NOMO-1 treated with dmso at 0.1 percent for 144 hours (cell line): ENCODE measurements around the gene ZBP1.

ENCODE experiments used
- DNase-seq: peaks from one replicate; lab custom pipeline; 2025; ENCODE audit not compliant: unreplicated experiment; lab: John Stamatoyannopoulos, UW

ZBP1 gene, protein sequence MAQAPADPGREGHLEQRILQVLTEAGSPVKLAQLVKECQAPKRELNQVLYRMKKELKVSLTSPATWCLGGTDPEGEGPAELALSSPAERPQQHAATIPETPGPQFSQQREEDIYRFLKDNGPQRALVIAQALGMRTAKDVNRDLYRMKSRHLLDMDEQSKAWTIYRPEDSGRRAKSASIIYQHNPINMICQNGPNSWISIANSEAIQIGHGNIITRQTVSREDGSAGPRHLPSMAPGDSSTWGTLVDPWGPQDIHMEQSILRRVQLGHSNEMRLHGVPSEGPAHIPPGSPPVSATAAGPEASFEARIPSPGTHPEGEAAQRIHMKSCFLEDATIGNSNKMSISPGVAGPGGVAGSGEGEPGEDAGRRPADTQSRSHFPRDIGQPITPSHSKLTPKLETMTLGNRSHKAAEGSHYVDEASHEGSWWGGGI

DNA sequence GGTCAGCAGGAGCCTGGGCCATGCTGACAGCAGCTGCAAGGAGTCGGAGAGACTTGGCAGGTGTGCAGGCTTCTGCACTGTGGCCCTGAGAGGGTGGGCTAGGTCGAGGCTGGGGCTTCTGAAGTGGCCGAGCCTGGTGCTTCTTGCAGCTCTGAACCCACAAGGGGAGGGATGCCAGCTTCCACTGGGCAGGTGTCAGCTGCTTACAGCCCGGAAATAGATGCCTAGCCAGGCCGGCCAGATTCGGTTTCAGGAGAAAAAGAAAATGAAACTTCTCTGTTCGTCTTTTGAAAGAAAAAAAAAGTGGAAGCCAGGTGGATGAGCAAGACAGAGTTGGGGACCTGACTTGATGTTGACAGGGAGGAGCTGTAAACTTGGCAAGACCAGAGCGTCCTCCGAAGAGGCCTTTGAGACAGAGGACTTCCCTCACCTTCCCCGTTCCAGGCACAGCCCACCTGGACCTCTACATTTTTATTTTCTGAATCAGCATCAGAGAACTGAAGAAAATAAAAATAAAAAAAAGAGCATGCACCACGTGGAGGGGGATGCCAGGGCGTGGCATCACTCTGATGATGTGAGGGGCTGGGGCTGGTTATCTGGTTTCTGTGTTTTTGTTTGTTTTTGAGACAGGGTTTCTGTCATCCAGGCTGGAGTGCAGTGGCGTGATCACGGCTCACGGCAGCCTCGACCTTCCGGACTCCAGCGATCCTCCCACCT is at the start of gene ZBP1:
TSS of gene ZBP1 (minus strand) at position 153 of the 717 bp plus-strand sequence. CDS start at position 22, 131 bp downstream.
- DNase-seq = no peak

DNA sequence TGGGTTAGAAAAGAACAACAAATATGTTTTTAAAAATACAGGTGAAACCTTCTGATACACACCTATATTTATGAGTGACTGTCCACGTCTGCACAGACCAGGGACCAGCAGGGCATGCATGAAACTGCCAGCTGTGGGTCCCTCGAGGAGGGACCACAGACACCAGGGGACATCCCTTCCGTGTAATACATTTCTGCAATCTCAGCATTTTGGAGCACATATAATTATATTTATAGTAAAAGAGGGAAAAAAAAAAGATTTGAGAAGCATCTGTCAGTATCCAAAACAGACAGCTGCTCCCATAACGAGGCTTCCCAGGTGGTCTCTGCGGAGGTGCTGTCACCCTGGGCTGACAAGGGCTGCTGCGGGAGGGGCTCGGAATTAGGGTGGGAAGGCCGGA is 49.4 kb upstream of the ZBP1 start:
- DNase-seq = no peak

DNA sequence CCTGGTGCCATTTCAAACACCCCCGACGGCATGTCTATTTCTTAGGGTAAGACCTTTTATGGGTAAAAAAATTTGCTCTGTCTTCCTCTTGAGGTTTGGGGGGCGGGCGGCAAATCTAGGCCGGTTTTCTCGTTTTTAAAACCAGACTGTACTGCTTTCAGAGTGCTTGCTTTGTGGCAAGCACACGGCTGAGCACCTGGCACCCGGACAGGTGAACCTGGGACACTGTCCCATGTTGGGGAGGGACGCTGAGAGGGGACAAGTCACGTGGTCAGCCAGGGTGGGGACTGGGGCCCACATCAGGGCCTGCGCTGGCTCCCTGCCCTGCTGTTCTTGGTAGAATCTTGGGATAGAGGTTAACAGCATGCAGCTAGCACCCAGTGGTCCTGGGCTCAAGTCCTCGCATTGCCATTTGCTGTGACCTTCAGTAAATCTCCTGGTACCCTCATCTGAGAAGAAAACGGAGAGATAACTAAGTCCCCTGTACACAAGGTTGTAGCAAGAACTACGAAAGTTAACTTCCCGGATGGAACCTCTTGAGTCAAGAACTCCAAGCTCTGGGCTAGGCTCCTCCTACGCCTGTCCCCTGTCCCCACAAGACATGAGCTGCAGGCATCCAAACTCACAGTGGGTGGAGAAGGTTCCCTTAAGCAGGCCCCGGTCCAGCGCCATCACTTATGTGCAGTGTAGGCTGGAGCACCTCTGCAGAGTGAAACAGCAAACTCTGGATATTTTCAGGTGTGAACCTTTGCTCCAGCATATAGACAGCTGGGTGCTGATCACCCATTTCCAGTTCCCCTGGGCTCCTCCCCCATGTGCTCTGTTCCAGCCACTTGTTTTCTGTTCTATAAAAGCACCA is 47.9 kb upstream of the ZBP1 start:
- DNase-seq = no peak

DNA sequence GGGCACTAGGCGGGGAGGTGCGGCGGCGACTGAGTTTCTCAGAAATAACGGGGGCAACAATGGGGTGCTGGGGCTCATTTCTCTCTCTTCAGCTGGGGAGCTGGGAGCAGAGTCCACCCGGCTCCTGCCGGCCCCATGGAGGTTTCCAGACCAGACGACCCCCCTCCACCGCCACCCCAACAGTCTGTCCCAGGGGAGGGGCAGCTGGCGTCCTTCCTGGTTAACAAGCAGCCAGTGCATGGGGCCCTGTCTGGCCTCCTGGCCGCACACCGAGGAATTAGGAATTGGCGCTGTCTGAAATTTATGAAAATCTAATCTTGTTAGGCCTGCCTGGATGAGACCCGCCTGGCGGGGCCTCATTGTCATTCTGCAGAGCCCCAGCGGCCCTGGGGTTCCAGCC is 47.2 kb upstream of the ZBP1 start:
- no peak for DNase-seq

DNA sequence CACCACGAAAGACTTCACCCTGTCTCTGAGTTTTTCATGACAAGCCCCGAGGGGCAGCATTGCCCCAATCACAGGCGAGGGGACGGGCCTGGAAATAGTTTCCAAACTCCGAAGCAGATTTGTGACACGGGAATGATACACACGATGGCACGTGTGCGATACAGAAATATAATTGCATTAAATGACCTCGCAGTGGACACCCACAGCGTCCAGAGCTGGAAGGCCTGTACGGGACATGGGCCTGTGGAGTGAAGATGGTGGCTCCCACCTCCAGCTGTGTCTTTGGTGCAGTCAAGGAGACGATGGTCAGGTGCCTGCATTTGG is 46.6 kb upstream of the ZBP1 start:
- no peak for DNase-seq

DNA sequence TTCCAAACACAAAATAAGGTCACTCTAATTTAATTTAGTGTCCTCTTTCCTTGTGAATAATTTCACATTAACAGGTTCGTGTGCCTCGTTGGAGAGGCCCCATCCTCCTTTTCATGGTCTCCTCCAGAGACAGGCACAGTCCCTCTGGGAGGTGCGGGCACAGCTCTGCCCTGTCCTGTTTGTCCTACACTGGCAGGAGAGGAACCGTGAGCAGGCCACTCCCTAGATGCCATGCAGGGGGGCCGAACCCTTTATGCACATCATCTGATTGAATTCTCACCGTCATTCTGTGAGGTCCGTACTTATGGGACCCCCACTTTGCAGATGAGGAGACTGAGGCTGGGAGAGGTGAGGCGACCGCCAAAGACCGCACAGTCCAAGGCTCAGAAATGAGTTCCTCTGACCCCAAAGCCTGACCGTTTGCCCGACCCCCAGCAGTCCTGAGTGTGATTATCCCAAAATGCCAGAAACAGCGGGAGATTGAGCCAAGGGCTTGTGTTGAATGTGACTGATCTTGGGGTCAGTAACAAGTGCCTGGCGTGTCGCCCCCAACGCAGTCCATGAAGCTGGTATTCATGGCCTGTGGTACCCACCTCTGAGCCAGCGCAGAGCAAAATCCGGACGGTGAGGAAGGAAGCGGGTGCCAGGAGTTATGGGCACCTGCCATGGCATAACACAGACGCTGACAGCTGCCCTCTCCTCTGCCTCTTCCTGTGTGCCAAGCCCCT is 46.0 kb upstream of the ZBP1 start:
- no peak for DNase-seq

DNA sequence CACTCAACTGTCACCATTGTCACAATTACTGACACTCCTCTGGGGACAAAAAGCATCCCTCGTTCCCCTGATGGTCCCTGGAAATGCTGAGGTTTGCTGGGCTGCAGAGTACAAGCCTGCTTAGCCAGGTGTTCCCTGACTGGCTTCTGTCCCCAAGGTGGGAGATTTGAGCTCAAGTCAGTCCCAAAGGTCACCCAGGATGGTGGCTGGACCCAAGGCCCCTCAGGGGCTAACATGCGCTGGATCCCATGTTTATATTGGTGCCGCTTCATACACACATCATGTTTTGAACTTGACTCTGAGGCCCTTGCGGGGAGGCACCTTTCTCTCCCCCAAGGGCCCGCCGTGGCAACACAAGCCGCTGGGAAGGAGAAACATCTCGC is 45.4 kb upstream of the ZBP1 start:
- DNase-seq = no peak

DNA sequence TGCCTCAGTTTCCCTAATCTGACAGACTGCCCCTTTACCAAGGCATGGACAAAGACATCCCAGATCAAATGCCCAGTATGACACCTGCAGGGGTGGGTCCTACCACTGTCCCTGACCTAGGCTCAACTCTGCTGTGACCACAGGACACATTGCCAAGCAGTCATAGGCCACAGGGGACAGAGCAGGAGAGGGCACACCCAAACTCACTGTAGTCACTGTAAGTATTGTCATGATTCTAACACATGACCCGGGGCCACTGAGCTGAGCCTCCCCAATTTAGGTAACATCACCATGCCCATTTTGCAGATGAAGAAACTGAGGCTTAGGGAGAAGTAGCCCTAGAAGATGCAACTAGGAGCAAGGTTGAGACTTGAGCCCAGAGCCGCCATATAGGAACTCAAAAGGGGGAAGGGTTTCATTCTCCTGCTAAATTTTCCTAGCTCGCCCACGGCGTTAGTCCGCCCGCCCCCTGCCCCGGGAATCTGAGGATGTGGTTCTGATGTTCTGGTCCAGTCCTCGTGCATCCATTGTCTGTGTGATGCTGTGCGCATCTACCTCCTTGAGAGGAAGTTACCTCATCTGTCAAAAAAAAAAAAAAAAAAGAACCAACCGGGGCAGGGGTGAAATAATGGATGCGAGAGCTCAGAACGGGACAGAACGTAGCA is 44.8 kb upstream of the ZBP1 start:
- no peak for DNase-seq

DNA sequence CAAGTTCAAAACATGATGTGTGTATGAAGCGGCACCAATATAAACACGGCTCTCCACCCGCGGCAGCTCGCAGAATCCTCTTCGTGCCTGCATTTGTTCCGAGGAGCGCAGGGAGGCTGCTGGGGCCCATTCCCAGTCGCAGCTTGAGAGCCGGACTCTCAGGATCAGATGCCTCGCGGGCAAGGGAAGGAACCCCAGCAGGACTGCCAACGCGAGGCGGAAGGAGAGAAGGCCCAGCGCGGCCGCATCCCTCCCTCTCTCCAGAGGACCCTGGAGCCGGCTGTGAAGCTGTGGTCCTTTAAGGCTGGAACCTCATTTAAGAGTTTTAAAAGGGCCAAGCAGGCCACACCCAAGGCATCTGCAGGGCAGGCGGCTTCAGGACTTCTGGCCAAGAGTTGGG is 44.2 kb upstream of the ZBP1 start:
- DNase-seq = no peak

DNA sequence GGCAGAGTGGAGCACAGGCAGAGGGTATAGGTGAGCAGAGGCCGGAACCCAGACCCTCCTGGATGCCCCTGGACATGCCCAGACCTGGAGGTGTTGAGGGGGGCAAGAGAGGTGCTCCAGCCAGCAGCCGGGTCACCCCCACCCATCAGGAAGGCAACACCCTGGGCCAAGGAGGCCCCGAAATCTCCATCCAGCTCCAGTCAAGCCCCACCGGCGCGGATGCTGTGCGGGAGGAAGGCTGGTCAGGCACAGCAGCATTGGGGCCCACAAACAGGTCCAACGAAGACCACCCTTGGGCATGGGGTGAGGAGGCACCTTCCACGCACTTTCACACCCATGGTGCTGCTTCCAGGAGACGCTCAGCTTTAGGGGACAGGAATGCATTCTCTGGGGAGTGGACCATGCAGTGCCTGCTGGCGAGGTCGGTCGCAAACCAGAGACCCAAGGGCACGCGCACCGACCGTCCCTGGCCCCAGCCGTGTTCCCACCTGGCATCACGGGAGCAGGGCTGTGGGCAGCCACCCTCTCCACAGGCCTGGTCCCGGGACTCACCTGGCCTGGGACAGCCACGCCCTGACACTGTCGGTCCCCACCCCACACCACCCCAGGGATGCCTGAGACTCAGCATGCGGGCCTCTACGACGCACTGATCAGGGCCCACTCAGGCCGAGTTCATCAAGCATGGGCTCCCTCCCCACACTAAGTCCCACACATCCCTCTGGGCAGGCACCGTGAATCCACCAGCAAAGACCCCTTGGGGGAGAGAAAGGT is 43.6 kb upstream of the ZBP1 start:
- no peak for DNase-seq

DNA sequence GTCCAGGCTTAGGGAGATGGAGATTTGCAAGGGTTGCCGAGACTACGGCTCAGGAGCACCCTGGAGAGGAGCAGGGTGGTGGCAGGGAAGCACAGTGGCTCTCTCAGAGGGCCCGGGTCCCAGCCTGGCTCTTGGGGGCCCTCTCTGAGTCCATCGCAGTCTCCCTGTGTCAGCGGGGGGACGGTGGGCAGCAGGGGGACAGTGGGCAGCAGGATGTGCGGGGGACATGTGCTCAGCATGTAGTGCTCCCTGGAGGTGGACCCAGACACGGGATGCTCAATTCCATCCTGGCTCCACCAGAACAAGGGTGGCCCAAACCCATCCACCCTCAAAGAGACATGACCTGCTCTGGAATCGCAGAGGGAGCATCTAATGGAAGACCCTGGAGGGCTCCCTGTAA is 43.0 kb upstream of the ZBP1 start:
- DNase-seq = no peak

DNA sequence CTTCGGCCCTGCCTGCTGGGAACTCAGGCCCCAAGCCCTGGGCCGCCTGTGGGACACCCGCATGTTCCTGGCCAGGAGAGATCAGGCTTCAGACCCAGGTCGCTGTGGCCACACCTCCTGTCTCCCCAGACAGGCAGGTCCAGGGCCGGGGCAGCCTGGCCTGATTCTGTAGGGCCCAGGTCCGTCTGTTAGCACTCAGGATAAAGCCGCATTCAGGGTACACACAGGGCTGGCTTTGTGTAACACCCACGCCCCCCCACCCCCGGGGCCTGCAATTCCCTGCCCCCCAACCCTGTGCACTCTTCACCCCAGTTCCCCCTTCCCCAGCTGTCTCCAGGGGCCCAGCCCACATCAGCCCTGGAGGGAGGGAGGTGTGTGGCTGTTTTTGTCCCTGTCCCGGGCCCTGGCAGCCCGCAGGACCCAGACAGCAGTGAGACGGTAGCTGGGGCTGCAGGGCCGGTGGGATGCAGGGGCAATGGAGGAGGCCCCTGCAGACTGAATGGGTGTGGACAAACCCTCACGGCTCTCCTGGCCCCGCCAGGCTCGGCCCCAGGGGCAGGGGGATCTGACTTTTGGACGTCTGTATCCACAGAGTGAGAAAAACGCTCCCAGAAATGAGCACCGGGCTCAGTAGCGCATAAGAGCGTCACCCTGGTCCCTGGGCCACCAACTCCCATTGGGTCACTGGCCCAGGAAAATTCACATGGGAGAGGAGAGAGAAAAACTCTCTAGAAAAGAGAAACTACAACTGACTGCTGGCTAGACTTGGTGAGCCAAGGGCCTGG is 42.4 kb upstream of the ZBP1 start:
- no peak for DNase-seq

DNA sequence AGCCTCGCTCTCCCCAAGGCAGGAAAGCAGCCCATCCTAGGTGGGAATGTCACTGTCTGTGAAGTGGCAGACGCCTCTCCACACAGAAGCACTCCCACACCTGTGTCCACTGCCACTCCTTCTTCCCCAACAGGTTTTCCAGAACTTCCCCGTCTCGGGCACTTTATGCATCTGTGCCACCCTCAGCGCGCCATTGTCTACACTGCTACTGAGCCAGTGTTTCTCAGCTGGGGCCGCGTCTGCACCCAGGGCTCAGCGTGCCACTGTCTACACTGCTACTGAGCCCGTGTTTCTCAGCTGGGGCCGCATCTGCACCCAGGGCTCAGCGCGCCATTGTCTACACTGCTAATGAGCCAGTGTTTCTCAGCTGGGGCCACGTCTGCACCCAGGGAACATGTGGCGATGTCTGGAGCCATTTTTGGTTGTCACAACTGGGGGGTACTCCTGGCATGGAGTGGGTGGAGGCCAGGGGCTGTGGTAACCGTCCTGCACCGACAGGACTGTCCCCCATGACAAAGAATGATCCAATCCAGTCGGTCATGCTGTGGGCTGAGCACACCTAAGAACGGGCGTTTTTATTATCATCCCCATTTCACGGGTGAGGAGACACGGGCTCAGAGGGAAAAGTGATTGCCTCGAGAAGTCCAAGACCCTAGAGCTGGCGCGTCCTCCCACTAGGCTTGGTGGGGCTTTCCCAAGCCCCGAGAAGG is 41.7 kb upstream of the ZBP1 start:
- DNase-seq = no peak

DNA sequence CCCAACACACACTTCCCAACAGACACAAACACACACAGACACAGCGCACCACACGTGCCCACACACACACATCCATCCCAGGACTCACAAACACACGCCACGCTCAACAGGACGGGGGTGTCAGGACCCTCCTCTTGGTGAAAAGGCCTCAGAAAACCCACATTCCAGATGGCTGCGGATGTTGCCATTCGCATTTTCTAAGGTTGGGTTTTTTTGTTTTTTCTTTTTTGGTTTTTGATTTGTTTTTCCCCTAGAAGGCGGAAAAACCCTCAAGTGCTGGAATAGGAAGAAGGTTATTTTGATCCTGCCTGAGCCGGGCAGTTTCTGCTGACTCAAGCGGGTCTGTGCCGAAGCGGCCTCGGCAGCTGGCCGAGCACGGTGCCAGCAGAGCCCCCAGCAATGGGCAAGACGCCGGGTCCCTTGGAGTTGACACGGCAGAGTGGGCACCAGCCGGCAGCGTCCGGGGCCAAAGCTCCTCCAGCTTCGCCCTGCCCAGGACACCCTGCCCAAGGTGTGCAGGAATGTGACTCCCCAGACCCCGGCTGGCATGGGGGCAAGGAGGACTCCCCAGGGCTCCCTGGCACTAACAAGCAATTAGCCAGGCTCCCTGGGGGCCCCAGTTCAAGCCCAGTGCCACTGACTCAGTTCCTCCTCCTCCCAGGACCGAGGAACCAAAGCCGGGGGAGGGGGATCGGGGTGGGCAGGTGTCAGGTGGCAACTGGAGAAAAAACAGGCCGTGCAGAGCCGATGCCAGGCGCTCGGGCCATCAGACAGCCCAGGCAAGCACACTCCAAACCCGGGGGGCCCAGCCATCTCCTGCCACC is 40.9 kb upstream of the ZBP1 start:
- DNase-seq = no peak

DNA sequence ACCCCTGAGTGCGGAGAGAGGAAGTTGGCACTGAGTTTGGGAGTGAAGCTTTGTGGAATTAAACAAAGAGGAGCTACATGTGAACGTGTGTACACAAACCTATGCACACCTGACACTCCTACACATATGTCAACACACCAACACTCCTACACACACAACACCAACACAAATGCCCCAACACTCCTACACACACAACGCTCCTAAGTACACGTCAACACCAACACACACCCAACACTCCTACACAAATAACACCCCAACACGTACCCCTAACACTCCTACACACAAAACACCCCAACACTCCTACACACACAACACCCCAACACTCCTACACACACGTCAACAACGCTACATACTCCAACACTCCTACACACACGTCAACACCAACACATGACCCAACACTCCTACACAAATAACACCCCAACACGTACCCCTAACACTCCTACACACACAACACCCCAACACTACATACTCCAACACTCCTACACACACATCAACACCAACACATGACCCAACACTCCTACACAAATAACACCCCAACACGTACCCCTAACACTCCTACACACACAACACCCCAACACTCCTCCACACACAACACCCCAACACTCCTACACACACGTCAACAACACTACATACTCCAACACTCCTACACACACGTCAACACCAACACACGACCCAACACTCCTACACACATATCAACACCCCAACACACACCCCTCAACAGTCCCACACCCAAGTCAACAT is 40.1 kb upstream of the ZBP1 start:
- DNase-seq = no peak

DNA sequence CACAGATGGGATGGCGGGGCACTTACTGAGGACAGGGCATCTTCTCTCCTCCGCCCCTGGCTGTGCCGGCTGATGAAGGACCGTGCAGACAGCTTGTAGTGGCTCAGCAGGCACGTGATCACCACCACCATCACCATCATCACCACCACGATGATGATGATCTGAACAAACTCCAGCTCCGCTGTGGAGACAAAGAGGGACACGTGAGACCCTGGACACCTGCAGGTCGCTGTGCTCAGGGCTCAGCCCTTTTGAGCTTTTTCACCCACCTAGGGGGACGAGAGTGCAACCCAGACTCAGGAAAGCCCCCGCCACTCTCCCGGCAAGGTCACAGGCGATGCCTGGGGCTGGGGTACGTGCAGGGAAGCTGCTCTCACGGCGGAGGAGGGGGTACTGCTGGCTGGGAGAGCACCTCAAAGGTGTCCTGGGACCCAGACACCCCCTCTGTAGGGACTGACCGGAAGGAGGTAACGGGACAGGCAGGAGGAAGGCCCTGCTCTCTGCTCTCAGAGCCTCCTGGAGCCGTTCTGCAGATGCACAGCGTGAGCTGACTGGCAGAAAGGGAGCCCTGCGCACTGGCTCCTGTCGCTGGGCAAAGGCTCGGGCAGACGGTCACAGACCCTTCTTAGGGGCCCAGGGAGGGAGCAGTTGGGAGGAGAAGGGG is 39.4 kb upstream of the ZBP1 start:
- DNase-seq = no peak
